Activated T-cell treated with anti-CD3 and anti-CD28 coated beads for 1 hour (primary cell): ENCODE measurements around the gene PDE4D.

Experiments used
- DNase-seq: peaks from one replicate; pipeline ENCODE4 v3.0.0-alpha.2; 2020; ENCODE audit warnings: low read depth

Gene PDE4D

DNA sequence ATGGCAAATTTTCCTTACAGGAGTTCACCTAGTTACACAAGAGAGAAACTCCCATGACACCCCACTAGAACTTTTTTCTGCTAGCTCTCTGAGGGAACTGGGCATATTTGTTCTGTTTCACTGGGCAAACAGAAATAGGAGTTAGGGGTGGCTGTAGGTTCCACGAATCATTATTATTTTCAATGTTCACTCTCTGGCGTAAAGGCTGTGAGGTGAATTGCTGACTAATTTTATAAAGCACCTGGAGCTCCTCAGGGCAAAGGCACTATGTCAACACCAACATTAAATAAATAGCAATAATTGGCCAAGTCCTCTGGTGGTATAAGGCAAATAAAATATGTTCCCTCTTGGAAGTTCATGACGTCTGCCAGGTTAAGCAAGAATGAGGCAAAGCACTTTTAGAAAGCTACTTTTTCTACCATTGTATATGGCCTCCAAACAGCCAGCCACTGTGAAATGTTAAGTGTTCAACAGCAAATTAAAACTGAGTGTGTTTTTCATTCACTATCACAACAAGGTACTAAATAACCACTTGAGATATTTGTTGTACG lies 344.6 kb downstream of the PDE4D start:
- no peak for DNase-seq

DNA sequence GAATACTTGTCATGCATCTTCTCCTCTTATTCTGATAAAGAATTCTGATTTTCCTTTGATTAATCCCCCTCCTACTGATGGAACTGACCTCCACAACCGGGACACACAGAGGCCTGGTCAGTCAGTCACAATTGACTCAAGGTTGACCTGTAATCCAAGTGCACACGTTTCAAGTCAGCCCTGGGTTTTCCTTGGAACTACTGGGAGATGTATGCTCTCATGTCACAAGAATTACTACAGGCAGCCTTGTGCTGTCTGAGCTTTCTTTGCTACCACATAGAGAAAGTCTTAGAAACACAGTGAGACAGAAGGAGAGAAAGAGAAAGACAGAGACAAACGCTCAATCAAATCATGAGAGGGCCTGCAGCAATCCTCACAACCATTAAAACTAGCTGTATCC lies 345.8 kb downstream of the PDE4D start:
- DNase-seq = no peak

DNA sequence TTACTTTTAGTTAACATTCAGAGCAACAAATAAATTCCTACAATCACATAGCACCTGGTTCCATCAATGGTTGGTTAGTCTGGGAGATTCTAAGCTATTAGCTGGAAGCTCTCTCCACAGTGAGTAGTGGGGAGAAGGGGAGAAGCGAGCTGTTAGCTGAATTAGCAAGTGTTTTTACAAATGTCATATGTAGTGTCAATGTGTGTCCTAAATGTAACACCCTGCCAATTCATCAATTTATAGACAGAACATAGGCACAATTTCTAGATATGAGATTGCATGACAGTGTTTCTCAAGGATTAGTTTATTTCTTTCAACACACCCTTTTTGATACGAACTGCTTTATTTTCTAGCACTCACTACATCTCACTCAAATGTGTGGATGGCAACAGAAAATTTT lies 349.0 kb downstream of the PDE4D start:
- no peak for DNase-seq

DNA sequence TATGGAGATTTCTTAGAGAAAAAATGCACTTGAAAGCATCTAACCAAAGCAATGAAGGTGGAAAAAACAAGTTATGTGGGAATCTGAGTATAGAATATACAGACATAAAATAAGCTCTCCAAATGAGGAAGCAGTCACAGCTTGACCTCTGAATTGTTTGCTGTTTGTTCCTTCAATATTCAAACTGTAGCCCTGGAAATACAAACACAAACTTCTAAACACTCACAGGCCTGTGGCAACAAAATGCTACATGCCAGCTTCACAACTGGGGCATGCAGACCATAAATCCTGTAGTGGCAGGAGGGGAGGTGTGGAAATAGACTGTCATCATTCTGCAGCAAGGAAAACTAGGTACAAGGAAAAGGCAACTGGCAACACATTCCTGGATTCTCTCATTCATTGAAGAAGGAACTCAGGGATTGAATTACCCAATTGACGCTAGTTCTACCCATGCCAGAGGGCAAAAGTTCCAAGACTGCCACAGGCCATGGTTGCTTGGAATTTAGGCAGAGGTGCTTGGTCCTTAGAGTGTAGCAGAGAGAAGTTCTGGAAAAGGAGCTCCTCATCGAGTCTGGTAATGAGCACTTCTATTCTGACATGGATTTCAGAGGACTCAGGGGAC lies 349.6 kb downstream of the PDE4D start:
- DNase-seq = no peak

DNA sequence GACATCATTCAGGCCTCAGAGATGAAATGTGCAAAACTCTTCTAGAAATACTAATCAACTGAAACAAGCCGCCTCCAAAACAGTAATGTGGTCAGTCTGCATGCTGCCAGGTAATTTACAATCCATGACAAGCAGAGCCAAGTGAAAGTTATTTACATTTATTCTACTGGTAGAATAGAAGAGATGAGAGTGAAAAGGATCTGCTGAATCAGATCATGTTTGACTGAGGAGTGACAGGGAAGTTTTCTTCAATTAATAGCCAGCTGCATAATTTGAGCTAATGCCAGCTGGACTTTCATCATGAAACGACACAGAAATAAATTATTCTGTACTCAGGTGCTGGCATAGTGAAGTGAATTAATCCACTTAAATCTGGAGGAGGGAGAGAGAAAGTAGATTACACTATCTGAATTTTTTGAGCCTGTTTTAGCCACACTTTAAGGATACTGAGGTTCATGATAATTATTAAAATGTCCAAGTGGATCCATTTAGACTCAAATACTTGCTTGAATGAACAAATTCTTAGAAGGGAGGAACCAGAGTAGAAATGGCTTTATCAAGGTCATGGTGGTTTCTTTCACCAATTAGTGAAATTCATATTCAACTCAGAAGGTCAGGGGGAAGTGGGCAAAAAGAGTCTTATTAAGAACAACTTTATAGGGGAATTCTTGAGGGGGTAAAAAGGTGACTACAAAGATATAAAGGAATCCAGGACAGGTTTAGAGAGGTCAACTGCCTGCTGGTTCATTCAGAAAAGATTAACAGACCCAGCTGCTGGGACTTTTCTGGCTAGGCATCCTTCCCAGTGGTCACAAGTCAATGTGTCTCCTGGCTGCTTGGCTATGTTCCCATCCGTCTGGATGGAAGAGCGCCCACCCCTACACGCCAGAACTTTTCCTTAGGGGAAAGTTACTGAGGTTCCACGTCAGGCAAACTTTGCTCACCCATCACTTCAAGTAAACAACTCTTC lies 350.4 kb downstream of the PDE4D start:
- DNase-seq = no peak

DNA sequence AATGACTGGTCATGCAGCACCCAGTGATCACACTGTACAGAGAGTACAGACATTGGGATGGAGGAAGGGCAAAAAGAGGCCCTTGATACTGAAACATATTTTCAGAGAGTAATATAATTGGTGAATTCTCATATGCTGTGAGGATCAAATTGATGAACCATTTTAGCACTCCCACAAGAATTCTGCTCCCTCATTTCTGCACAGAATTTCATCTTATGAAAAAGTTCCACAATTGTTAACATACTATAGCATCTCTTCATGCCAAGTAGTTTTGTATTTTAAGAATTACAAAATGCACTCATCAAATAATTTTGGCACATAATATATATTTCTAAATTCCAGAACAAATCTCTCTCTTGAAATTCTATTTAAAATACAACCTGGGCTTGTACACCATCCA lies 351.2 kb downstream of the PDE4D start:
- no peak for DNase-seq

DNA sequence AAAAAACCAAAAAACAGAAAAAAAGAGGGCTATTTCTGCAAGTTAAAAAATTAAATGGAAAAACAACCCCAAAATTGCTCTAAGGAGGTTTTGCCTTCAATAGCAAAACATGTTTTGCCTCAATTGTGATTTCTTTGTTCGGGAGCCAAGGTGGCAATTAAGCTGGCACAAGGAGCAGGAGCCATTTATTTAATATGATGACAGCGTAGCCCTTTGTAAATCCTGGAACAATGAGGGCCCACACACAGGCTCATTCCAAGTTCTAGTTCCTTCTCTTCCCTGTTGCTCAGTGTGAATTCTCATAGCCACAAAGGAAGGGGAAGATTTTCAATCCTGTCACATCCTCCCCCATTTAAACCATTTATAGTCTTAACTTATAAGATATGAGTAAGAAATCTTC lies 353.2 kb downstream of the PDE4D start:
- no peak for DNase-seq

DNA sequence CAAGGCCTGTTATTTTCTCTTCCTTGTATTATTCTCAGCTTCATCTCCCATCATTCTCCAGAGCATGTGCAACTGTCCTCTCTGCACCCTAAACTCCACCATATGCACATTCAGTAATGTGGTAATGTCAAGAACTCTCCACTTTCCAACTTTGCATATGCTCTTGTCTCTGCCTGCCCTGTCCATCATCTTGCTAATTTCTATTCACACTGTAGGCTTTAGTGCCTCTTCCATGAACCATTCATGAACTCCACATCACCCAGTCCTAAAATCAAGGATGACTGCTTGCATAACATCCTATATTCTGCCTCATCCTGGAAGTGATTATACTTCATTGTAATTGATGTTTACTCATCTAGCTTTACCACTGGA lies 354.8 kb downstream of the PDE4D start:
- DNase-seq = no peak

DNA sequence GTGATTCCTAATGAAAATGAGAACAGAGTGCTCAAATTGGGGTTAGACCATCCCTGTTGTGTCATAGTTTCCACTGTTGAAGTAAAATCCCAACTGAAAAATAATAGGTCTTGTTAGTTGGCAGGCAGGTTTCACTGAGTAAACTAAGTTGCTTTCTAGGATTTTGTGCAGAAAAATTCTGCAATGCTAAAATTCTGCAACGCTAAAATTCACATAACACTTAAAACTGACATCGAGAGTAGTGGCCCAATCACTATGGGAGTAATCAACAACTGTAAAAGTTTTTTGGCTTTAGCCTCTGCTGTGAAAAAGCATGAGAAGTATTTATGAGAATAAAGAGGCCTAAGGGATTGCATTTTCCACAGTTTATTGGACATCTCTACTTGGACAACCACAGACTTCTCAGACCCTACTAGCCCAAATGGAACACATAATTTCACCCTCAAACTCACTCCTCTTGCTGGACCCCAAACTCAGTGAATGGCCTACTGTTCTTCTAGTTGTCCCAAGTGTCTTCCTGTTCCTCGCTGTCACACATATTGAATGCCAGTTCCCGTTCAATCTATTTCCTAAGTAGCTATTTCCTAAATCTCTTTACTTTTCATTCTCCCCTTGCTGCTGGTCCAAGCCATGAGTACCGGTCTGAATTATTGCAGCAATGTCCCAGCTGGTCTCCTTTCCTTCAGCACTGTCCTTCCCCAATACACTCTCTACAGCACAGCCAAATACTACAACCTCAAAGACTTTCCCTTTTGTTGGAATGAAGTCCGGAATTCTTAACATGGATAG lies 355.4 kb downstream of the PDE4D start:
- no peak for DNase-seq

DNA sequence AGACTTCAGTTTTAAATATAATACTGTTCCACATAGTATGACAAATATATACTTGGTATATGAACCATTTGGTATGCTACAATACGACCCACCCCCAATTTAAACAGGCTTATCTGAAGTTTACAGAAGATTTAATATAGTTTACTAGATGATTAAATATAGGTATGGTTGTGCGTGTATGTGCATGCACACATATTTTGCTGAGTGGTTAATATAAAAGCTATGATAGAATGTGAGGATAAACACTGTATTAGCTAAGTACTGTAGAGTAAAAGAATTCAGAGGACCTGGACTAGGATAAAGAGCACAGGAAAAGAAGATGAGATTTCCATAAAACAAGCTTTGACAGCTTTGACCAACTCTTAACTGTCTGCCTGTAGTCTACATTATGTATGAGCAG lies 356.7 kb downstream of the PDE4D start:
- no peak for DNase-seq

DNA sequence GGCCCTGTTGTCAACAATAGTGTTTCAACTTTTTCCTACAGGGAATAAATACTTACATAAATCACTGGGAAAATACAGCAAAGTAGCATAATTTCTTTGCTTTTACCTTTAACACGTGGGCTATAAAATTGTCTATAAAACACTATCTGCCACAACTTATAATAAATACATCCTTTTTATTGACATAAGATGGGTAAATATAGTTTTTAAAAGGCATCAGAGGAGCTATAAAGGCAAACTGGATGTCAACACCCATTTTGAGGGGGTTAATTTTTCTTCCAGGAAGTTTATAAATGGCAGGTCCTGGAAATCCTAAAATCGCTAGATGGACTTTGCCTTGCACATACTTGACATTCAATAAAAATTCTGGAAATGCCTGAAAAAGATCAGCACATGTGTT lies 358.0 kb downstream of the PDE4D start:
- no peak for DNase-seq

DNA sequence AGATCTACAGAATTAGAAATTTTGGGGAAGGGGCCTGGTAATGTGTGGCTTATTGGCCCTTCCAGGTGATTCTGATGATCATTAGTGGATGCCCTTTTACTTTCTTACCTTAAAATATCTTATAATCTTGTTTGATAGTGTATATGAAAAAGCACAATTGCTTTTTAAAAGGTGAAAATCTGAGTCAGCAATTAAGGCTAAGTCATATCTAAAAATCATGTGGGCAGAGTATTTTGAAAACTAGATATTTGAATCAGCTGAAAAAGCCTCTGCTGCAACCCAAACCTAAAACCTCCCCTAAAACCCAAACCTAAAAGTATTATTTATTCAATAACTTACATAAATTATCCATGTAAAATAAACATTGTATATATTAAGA lies 359.8 kb downstream of the PDE4D start:
- DNase-seq = no peak

DNA sequence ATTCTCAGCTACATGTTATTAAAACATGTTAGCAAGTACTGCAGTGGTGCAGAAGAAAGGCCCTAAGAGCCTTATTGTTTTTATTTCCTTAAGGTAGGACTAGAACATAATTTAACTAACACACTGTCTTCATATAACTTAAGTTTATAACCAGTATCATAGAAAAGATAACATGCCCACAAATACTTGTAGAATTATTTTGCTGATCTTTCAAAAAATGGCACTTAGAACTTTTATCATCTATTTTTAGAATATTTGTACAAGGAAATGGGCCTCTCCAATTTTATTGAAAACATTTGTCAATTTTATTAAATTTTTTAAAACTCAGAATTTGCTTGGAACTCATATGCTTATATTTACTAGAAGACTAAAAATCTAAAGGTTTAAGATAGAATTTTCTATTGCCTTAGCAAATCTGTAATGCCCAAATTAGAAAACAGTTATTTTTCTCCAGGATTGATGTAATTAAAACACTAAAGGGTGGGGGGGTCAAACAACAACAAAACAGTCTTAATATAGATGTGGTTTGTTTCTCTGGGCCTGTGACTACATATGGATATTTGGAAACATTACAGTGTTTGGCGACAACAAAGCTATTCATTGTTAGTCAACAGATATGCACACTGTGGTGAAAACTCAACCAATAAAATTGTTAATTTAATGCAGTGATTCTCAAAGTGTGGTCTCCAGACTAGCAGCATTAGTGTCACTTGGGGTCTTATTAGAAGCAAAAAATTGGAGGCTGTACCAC lies 360.4 kb downstream of the PDE4D start:
- no peak for DNase-seq

DNA sequence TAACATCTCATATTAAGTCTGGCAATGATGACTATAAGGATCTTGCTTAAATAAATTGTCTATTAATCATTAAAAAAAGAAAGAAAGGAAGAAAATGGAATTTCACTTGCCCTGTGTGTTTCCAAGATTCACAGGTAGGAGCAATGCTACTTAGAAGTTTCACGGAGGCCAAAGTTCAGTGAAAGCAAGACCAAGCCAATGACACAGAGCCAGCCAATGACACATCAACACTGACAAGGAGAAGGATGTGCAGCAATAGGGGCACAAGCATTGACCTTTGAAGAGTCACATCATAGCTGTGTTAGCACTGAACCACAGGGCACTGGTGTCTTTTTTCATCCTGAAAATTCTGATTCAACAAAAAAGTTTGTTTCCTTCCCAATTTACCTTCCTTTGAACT lies 364.3 kb downstream of the PDE4D start:
- no peak for DNase-seq

DNA sequence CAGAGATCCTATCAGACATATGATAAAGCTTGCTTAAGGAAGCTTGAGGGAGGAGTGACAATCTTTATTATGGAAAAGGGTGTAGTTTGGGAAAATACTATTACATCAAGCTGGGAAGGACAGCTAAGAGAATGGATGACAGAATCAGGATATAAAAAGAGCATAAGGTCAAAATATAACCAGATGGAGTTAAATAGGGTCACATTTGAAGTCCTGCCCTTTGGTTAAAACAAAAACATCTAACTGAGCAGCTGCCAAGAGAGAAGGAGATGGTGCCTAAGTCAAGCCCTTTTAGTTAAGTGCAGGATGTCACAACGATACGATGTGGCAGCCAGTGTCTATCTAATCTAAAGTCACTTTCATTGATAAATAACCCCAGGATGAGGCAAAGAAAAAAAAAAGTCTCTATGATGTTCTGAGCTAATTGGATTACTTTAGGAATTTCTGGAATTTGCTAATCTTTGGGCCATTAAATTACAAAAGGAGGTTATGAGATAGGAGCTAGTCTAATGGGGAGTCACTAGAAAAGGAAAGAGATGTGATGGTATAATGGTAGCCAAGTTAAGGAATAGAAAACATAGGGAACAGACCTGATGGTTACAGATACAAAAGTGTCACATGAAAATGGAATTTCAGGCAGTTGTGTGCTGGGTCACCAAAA lies 365.2 kb downstream of the PDE4D start:
- DNase-seq = no peak

DNA sequence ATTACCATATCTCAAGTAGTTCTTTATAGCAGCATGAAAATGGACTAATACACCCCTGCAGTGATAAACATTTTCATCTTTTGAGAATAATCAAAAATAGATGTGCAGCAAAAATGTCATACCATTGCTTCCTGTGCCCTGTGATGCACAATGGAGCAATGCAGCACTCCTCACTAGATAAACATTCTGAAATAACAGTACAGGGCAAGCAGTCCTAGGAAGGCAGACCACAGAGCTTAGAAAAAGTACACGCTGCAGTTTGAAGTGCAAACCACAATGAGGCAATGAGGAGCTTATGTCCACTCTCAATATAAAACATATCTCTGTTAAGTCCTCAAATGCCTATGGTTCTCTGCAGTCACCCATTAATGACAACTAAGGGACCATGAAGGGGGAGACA lies 367.6 kb downstream of the PDE4D start:
- no peak for DNase-seq

DNA sequence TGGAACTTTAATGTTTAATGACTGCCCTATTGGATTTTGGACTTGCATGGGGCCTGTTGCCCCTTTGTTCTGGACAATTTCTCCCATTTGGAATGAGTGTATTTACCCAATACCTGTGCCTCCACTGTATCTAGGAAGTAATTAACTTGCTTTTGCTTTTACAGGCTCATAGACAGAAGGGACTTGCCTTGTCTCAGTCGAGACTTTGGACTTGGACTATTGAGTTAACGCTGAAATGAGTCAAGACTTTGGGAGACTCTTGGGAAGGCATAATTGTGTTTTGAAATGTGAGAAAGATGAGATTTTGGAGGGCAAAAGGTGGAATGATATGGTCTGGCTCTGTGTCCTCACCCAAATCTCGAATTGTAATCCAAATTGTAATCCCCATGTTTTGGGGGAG lies 368.2 kb downstream of the PDE4D start:
- DNase-seq = no peak

DNA sequence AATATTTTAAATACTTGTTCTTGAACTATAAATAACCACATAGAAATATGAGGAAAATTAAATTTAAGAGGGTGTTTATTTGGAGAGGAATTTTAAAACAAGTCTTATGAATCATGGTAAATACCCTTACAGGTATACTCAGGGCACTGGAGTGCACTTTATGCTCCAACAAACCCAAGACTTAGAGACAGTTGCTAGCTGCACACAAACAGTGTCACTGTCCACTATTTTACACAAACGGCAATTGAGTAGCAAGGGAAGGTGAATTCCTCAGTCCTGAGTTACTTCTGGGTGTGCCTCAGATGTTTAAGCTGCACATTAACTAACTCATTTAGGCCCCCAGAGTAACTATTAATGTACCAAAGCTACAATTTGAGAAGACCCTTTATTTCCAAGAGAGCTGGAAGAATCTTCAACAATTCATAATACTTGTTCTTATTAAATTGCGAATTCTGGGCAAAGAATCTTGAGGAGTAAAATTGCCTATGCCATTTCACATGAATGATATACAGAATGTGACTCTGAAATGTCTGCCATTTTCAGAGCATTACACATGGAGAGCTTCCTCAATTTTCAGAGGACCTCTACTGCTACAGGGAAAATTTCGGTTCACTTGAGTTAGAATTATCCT lies 371.2 kb downstream of the PDE4D start:
- DNase-seq = no peak

DNA sequence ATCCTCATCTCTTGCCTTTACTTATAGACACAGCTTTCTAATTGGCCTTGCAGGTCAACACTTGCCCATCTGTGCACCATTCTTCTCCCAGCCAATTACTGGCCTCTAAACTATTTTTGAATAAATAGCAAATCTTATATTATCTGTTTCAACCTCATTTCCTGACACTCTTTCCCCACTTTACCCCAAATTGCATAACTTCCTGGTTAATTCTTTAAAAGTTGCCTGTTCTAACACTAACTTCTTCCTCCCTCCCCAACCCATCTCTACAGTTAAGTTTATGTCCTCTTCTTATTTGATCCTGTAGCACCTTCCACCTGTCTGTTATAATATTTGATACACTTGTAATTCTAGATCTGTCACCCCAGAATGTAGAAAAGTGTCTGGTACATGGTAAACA lies 372.1 kb downstream of the PDE4D start:
- no peak for DNase-seq

DNA sequence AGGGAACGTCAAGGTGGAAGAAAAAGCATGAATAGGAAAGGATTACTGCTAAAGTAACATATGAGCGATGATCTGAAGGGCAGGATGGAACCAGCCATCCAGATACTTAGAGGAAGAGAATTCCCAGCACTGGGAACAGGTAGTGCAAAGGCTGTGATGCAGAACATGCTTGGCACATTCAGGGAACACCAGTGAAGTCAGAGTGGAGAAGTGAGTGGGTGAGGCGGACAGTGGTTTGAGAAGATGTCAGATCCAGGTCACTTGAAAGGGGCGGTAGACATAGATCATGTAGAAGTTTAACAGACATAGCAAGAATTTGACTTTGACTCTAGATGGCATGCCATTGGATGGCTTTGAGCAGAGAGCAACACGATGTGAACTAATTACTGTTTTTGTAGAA lies 374.2 kb downstream of the PDE4D start:
- DNase-seq = no peak
